Neural progenitor cell (in vitro differentiated cells): Measurements from ENCODE around the gene ANXA6. TPM values are rescaled to one million over a fixed set of nuclear protein-coding genes. Genes with fewer than 3 reads are reported as not detected.
A peak's percentile ranks its signal among the peaks of the same experiment; 100 is the strongest.

ENCODE experiments used
- DNase-seq: peaks from one replicate; pipeline ENCODE4 v3.0.0-alpha.2; 2016; ENCODE audit warnings: low spot score
- H2AFZ ChIP-seq: fragments of 200-600 bp; sonication (generic); replicated peaks from 2 replicates; pipeline ENCODE4 v1.6.1; 2016; ENCODE audit warnings: antibody characterized with exemption
- H3F3A ChIP-seq: fragments of 200-600 bp; sonication (generic); 2 replicates; pipeline ENCODE4 v1.6.1; 2016; ENCODE audit warnings: antibody characterized with exemption, low read depth
- H3K27ac ChIP-seq: fragments of 200-600 bp; sonication (generic); 2 replicates; pipeline ENCODE4 v1.5.1; 2016; ENCODE audit warnings: mild to moderate bottlenecking
- H3K27me3 ChIP-seq: fragments of 200-600 bp; sonication (generic); 2 replicates; pipeline ENCODE4 v1.6.1; 2016; ENCODE audit warnings: mild to moderate bottlenecking, moderate library complexity
- H3K36me3 ChIP-seq: fragments of 200-600 bp; sonication (generic); 2 replicates; pipeline ENCODE4 v1.5.1; 2016
- H3K4me1 ChIP-seq: fragments of 200-600 bp; sonication (generic); 2 replicates; pipeline ENCODE4 v1.6.1; 2016; ENCODE audit warnings: mixed run types
- H3K4me2 ChIP-seq: fragments of 200-600 bp; sonication (generic); 2 replicates; pipeline ENCODE4 v1.6.1; 2016
- H3K4me3 ChIP-seq: fragments of 200-600 bp; sonication (generic); 2 replicates; pipeline ENCODE4 v1.5.1; 2016
- H3K79me2 ChIP-seq: fragments of 200-600 bp; sonication (generic); 2 replicates; pipeline ENCODE4 v1.6.1; 2016; ENCODE audit warnings: low read depth
- H3K9ac ChIP-seq: fragments of 200-600 bp; sonication (generic); 2 replicates; pipeline ENCODE4 v1.6.1; 2016
- H3K9me3 ChIP-seq: fragments of 200-600 bp; sonication (generic); 2 replicates; pipeline ENCODE4 v1.5.1; 2016; ENCODE audit warnings: low read depth
- H4K20me1 ChIP-seq: fragments of 200-600 bp; sonication (generic); 2 replicates; pipeline ENCODE4 v1.6.1; 2016; ENCODE audit warnings: low read depth
- H3K27ac Mint-ChIP-seq: 3 replicates; pipeline ENCODE4 v1.8.0; 2021; ENCODE audit warnings: mixed read lengths
- H3K27me3 Mint-ChIP-seq: 2 replicates; pipeline ENCODE4 v1.8.0; 2022; ENCODE audit warnings: low read depth, mild to moderate bottlenecking, inconsistent platforms, moderate library complexity, mixed read lengths; ENCODE audit not compliant: insufficient read depth
- H3K36me3 Mint-ChIP-seq: 3 replicates; pipeline ENCODE4 v1.8.0; 2021; ENCODE audit warnings: mixed read lengths
- H3K4me1 Mint-ChIP-seq: 3 replicates; pipeline ENCODE4 v1.8.0; 2021; ENCODE audit warnings: mixed read lengths
- H3K4me3 Mint-ChIP-seq: 3 replicates; pipeline ENCODE4 v1.8.0; 2021; ENCODE audit warnings: mild to moderate bottlenecking, moderate library complexity, mixed read lengths
- H3K9me3 Mint-ChIP-seq: 3 replicates; pipeline ENCODE4 v1.8.0; 2020; ENCODE audit warnings: mixed read lengths
- CTCF ChIP-seq: fragments of 200-600 bp; sonication (generic); IDR thresholded peaks from 2 replicates; pipeline ENCODE4 v1.5.1; 2017; ENCODE audit warnings: antibody characterized with exemption, mild to moderate bottlenecking
- EZH2 ChIP-seq: fragments of 200-600 bp; sonication (generic); IDR thresholded peaks from 2 replicates; pipeline ENCODE4 v1.6.1; 2017; ENCODE audit warnings: antibody characterized with exemption, mild to moderate bottlenecking, moderate library complexity
- EZH2phosphoT487 ChIP-seq: fragments of 200-600 bp; sonication (generic); IDR thresholded peaks from 2 replicates; pipeline ENCODE4 v1.6.1; 2017; ENCODE audit warnings: antibody characterized with exemption
- total RNA-seq: library from RNA; depleted of rRNA; stranded (reverse); fragments of >200 nt; gene quantifications from 2 replicates; pipeline ENCODE4 v1.2.3, GENCODE V29; 2015; ENCODE audit warnings: low replicate concordance

Gene ANXA6
- total RNA-seq, 1 donor from 2014 or later = 97.6 TPM

GRCh38 chr5:151181818-151182523 is 24.4 kb upstream of the ANXA6 start:
- no peak for DNase-seq
- peaks cover 5% of the 10 kb centered on the region for H3K27me3 Mint-ChIP-seq
- H3K9me3 ChIP-seq = no peaks in the 10 kb centered on the region
- H3K4me3 Mint-ChIP-seq = no peak overlapping the region
- no peaks in the 10 kb centered on the region for H3K79me2 ChIP-seq
- H3K36me3 Mint-ChIP-seq = no peaks in the 10 kb centered on the region
- H3K9ac ChIP-seq = no peak overlapping the region
- no peaks in the 10 kb centered on the region for H3K4me1 ChIP-seq
- no peaks in the 10 kb centered on the region for H4K20me1 ChIP-seq
- no peaks in the 10 kb centered on the region for H3K27me3 ChIP-seq
- no peak overlapping the region for H3K4me2 ChIP-seq
- H3K9me3 Mint-ChIP-seq = no peaks in the 10 kb centered on the region
- no peaks in the 10 kb centered on the region for H3K4me1 Mint-ChIP-seq
- no peak overlapping the region for H3K27ac ChIP-seq
- no peaks in the 10 kb centered on the region for H3K36me3 ChIP-seq
- TF ChIP-seq EZH2phosphoT487 (no peak), CTCF (no peak), EZH2 (no peak)
- H2AFZ ChIP-seq = no peak overlapping the region
- H3K27ac Mint-ChIP-seq = peak overlapping the region; percentile 86
- H3K4me3 ChIP-seq = no peak overlapping the region
- H3F3A ChIP-seq = no peaks in the 10 kb centered on the region

- no peak overlapping the region for H3K27ac Mint-ChIP-seq
- no peaks in the 10 kb centered on the region for H3K36me3 Mint-ChIP-seq
- H3K4me1 Mint-ChIP-seq = no peaks in the 10 kb centered on the region
- no peak overlapping the region for H3K4me3 Mint-ChIP-seq
- Histone ChIP-seq H3K36me3 (no peaks in the 10 kb centered on the region), H3K79me2 (no peaks in the 10 kb centered on the region), H2AFZ (no peak overlapping the region), H3K4me2 (no peak overlapping the region), H3K4me1 (no peaks in the 10 kb centered on the region), H3F3A (no peaks in the 10 kb centered on the region), H3K27me3 (no peaks in the 10 kb centered on the region), H4K20me1 (no peaks in the 10 kb centered on the region), H3K27ac (no peak overlapping the region), H3K9me3 (no peaks in the 10 kb centered on the region), H3K9ac (no peak overlapping the region), H3K4me3 (no peak overlapping the region)
- no peaks in the 10 kb centered on the region for H3K9me3 Mint-ChIP-seq
- no peak for TF ChIP-seq EZH2phosphoT487
- no peak for TF ChIP-seq CTCF
- TF ChIP-seq EZH2 = no peak
- H3K27me3 Mint-ChIP-seq = peaks cover 5% of the 10 kb centered on the region
- no peak for DNase-seq
Observed at GRCh38 chr5:151180291-151180690, 22.7 kb upstream of the ANXA6 start.

- no peak overlapping the region for H3K4me2 ChIP-seq
- no peaks in the 10 kb centered on the region for H3K36me3 Mint-ChIP-seq
- peaks cover 6% of the 10 kb centered on the region for H3K27me3 Mint-ChIP-seq
- H3K9me3 Mint-ChIP-seq = no peaks in the 10 kb centered on the region
- no peak for DNase-seq
- H3K36me3 ChIP-seq = no peaks in the 10 kb centered on the region
- no peak overlapping the region for H3K27ac Mint-ChIP-seq
- H3F3A ChIP-seq = no peaks in the 10 kb centered on the region
- no peak overlapping the region for H3K4me3 Mint-ChIP-seq
- no peaks in the 10 kb centered on the region for H3K9me3 ChIP-seq
- no peak for TF ChIP-seq EZH2phosphoT487
- TF ChIP-seq CTCF = no peak
- no peak for TF ChIP-seq EZH2
- H3K27me3 ChIP-seq = no peaks in the 10 kb centered on the region
- H3K27ac ChIP-seq = no peak overlapping the region
- no peak overlapping the region for H3K9ac ChIP-seq
- no peaks in the 10 kb centered on the region for H3K4me1 Mint-ChIP-seq
- H3K79me2 ChIP-seq = no peaks in the 10 kb centered on the region
- no peaks in the 10 kb centered on the region for H4K20me1 ChIP-seq
- no peaks in the 10 kb centered on the region for H3K4me1 ChIP-seq
- H2AFZ ChIP-seq = no peak overlapping the region
- H3K4me3 ChIP-seq = no peak overlapping the region
Observed at GRCh38 chr5:151179489-151179840, 21.9 kb upstream of the ANXA6 start.
